Measurements from ENCODE around the gene AP3B1. TPM values are rescaled to one million over a fixed set of nuclear protein-coding genes. Genes with fewer than 3 reads are reported as not detected.

The AP3B1 gene
- total and polyA plus RNA-seq, 4 donors: 24.7 to 46.4 (median 35.9) TPM

DNA sequence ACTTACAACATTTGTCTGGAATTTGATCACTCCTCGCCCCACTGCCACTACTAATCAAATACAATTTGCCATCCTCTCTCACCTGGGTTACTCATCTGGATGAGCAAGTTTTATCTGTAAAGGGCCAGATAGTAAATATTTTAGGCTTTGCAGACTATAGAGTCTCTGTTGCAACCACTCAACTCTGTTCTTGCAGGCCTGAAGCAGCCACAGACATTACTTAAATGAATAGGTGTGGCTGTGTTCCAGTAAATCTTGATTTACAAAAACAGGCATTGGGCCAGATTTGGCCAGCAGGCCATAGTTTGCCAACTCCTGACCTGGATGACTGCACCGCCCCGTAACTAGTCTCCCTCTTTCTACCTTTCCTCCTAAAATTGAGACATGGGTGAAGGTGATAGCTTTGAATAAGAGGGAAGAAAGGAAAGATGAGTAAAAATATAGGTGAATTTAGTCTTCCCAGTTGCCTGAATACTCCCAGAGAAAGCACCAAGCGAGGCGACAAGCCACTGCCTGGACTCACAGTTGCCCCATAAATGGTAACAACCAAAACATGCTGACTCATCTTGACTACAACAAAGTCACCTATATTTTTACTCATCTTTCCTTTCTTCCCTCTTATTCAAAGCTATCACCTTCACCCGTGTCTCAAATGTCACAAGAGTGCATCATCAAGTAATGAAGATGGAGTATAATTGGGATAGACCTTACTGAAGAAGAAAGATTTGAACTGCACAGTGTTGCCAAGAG, 33.4 kb upstream of the AP3B1 start:
- DNase-seq (ENCODE audit: low read depth in 4 of 6, low spot score in 6 of 6): no peak
- Histone ChIP-seq H3K27me3 (ENCODE audit: control insufficient read depth, insufficient read depth, low read length) (no peaks in the 10 kb centered on the region), H3K36me3 (ENCODE audit: control insufficient read depth, insufficient read depth, low read length) (no peaks in the 10 kb centered on the region), H3K9me3 (ENCODE audit: control insufficient read depth, insufficient read depth, low read length) (no peaks in the 10 kb centered on the region), H3K4me3 (ENCODE audit: low read depth, low read length) (no peak overlapping the region), H3K27ac (ENCODE audit: low read depth, low read length) (no peak overlapping the region), H3K4me1 (ENCODE audit: control insufficient read depth, insufficient read depth, low read length) (no peaks in the 10 kb centered on the region)
- no CpG with 5 or more reads among the region's 6 CpGs for WGBS (ENCODE audit: insufficient coverage)

- Histone ChIP-seq H3K4me3 (ENCODE audit: low read depth, low read length) (no peak overlapping the region), H3K27me3 (ENCODE audit: control insufficient read depth, insufficient read depth, low read length) (no peaks in the 10 kb centered on the region), H3K27ac (ENCODE audit: low read depth, low read length) (no peak overlapping the region), H3K4me1 (ENCODE audit: control insufficient read depth, insufficient read depth, low read length) (no peaks in the 10 kb centered on the region), H3K36me3 (ENCODE audit: control insufficient read depth, insufficient read depth, low read length) (no peaks in the 10 kb centered on the region), H3K9me3 (ENCODE audit: control insufficient read depth, insufficient read depth, low read length) (no peaks in the 10 kb centered on the region)
- no peak for DNase-seq (ENCODE audit: low read depth in 4 of 6, low spot score in 6 of 6)
- 93% methylated on average over 3 of the region's 3 CpGs for WGBS (ENCODE audit: insufficient coverage)
Measured at GRCh38 chr5:78326930-78327329, 32.4 kb upstream of the AP3B1 start.

DNA sequence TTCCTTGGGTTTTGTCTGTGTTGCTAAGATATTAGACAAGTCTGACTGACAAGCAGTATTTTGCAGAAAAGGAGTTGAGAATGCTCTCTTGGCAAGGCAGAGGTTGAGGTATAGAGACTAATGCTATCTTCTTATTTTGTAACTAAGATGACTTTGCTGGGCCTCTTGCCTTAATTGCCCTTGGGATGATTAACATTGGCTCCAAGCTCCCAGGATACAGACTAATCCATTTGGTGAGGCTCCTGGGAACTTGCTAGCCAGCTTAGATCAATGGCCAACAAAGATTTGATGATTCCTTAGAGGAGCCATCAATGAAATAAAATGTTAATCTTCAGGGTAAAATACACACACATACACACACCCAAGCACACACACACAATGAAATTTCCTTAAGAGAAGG, 28.7 kb upstream of the AP3B1 start:
- Histone ChIP-seq H3K27ac (ENCODE audit: low read depth, low read length) (no peak overlapping the region), H3K36me3 (ENCODE audit: control insufficient read depth, insufficient read depth, low read length) (no peaks in the 10 kb centered on the region), H3K4me3 (ENCODE audit: low read depth, low read length) (no peak overlapping the region), H3K27me3 (ENCODE audit: control insufficient read depth, insufficient read depth, low read length) (no peaks in the 10 kb centered on the region), H3K4me1 (ENCODE audit: control insufficient read depth, insufficient read depth, low read length) (no peaks in the 10 kb centered on the region), H3K9me3 (ENCODE audit: control insufficient read depth, insufficient read depth, low read length) (no peaks in the 10 kb centered on the region)
- peak in 1 of 6 donors; percentile 11 for DNase-seq (ENCODE audit: low read depth in 4 of 6, low spot score in 6 of 6)

DNA sequence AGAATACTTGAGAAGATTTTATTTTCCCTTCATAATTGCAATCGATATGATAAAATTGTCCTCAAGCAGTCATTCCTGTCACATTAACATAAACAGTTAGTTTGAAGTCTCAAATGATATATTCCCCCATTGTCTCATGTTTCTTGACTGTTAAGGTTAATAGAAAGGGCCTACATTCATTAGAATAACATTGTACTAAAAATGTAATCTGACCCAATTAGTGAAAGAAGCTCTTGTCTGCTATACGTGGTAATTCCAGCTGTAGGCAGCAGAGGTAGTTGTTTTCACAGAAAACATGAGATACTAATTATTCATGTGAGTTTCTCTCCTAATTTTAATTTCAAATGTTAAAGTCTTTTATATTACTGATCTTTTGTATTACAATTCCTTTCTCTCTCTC, 25.9 kb upstream of the AP3B1 start:
- DNase-seq (ENCODE audit: low read depth in 4 of 6, low spot score in 6 of 6): peak in 2 of 6 donors; percentile 41 to 84
- no peaks in the 10 kb centered on the region for H3K27me3 ChIP-seq (ENCODE audit: control insufficient read depth, insufficient read depth, low read length)
- no peaks in the 10 kb centered on the region for H3K9me3 ChIP-seq (ENCODE audit: control insufficient read depth, insufficient read depth, low read length)
- H3K36me3 ChIP-seq (ENCODE audit: control insufficient read depth, insufficient read depth, low read length): no peaks in the 10 kb centered on the region
- no peak overlapping the region for H3K27ac ChIP-seq (ENCODE audit: low read depth, low read length)
- no CpG with 5 or more reads among the region's 2 CpGs for WGBS (ENCODE audit: insufficient coverage)
- H3K4me1 ChIP-seq (ENCODE audit: control insufficient read depth, insufficient read depth, low read length): no peaks in the 10 kb centered on the region
- no peak overlapping the region for H3K4me3 ChIP-seq (ENCODE audit: low read depth, low read length)

GRCh38 chr5:78318337-78318736, 23.8 kb upstream of the AP3B1 start:
- Histone ChIP-seq H3K27ac (ENCODE audit: low read depth, low read length) (no peak overlapping the region), H3K36me3 (ENCODE audit: control insufficient read depth, insufficient read depth, low read length) (no peaks in the 10 kb centered on the region), H3K9me3 (ENCODE audit: control insufficient read depth, insufficient read depth, low read length) (peaks cover 4% of the 10 kb centered on the region), H3K4me3 (ENCODE audit: low read depth, low read length) (no peak overlapping the region), H3K27me3 (ENCODE audit: control insufficient read depth, insufficient read depth, low read length) (no peaks in the 10 kb centered on the region), H3K4me1 (ENCODE audit: control insufficient read depth, insufficient read depth, low read length) (no peaks in the 10 kb centered on the region)
- no peak for DNase-seq (ENCODE audit: low read depth in 4 of 6, low spot score in 6 of 6)
- no CpG with 5 or more reads among the region's 3 CpGs for WGBS (ENCODE audit: insufficient coverage)

- Histone ChIP-seq H3K27ac (ENCODE audit: low read depth, low read length) (no peak overlapping the region), H3K9me3 (ENCODE audit: control insufficient read depth, insufficient read depth, low read length) (peaks cover 4% of the 10 kb centered on the region), H3K36me3 (ENCODE audit: control insufficient read depth, insufficient read depth, low read length) (no peaks in the 10 kb centered on the region), H3K4me3 (ENCODE audit: low read depth, low read length) (no peak overlapping the region), H3K27me3 (ENCODE audit: control insufficient read depth, insufficient read depth, low read length) (no peaks in the 10 kb centered on the region), H3K4me1 (ENCODE audit: control insufficient read depth, insufficient read depth, low read length) (no peaks in the 10 kb centered on the region)
- DNase-seq (ENCODE audit: low read depth in 4 of 6, low spot score in 6 of 6): no peak
- 100% methylated on average over 2 of the region's 5 CpGs for WGBS (ENCODE audit: insufficient coverage)
Measured at GRCh38 chr5:78317515-78317914, 23.0 kb upstream of the AP3B1 start.

GRCh38 chr5:78308703-78309102, 14.2 kb upstream of the AP3B1 start:
- no peak overlapping the region for H3K4me3 ChIP-seq (ENCODE audit: low read depth, low read length)
- DNase-seq (ENCODE audit: low read depth in 4 of 6, low spot score in 6 of 6): no peak
- no peaks in the 10 kb centered on the region for H3K36me3 ChIP-seq (ENCODE audit: control insufficient read depth, insufficient read depth, low read length)
- no peaks in the 10 kb centered on the region for H3K27me3 ChIP-seq (ENCODE audit: control insufficient read depth, insufficient read depth, low read length)
- no peaks in the 10 kb centered on the region for H3K9me3 ChIP-seq (ENCODE audit: control insufficient read depth, insufficient read depth, low read length)
- no peaks in the 10 kb centered on the region for H3K4me1 ChIP-seq (ENCODE audit: control insufficient read depth, insufficient read depth, low read length)
- no peak overlapping the region for H3K27ac ChIP-seq (ENCODE audit: low read depth, low read length)
- no CpG with 5 or more reads among the region's 1 CpG for WGBS (ENCODE audit: insufficient coverage)

DNA sequence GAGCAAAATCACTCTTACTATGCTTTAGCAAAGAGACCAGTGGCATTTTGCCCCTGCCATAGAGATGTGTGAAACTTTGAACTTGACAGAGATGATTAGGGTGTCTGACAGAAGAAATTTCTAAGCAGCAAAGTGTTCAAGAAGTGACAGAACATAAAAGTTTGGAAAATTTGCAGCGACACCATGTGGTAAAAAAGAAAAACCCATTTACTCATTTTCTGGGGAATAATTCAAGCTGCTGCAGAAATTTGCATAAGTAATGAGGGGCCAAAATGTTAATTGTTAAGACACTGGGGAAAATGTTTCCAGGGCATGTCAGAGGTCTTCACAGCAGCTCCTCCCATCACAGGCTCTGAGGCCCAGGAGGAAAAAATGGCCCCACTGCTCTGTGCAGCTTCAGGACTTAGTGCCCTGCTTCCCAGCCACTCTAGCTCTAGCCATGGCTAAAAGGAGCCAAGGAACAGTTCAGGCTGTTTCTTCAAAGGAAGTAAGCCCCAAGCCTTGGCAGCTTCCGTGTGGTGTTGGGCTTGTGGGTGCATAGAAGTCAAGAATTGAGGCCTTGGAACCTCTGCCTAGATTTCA, 6.1 kb upstream of the AP3B1 start:
- Histone ChIP-seq H3K4me1 (ENCODE audit: control insufficient read depth, insufficient read depth, low read length) (peaks cover 4% of the 10 kb centered on the region), H3K36me3 (ENCODE audit: control insufficient read depth, insufficient read depth, low read length) (no peaks in the 10 kb centered on the region), H3K27ac (ENCODE audit: low read depth, low read length) (no peak overlapping the region), H3K27me3 (ENCODE audit: control insufficient read depth, insufficient read depth, low read length) (peaks cover 3% of the 10 kb centered on the region), H3K9me3 (ENCODE audit: control insufficient read depth, insufficient read depth, low read length) (no peaks in the 10 kb centered on the region), H3K4me3 (ENCODE audit: low read depth, low read length) (no peak overlapping the region)
- 45% methylated on average over 1 of the region's 2 CpGs for WGBS (ENCODE audit: insufficient coverage)
- no peak for DNase-seq (ENCODE audit: low read depth in 4 of 6, low spot score in 6 of 6)

DNA sequence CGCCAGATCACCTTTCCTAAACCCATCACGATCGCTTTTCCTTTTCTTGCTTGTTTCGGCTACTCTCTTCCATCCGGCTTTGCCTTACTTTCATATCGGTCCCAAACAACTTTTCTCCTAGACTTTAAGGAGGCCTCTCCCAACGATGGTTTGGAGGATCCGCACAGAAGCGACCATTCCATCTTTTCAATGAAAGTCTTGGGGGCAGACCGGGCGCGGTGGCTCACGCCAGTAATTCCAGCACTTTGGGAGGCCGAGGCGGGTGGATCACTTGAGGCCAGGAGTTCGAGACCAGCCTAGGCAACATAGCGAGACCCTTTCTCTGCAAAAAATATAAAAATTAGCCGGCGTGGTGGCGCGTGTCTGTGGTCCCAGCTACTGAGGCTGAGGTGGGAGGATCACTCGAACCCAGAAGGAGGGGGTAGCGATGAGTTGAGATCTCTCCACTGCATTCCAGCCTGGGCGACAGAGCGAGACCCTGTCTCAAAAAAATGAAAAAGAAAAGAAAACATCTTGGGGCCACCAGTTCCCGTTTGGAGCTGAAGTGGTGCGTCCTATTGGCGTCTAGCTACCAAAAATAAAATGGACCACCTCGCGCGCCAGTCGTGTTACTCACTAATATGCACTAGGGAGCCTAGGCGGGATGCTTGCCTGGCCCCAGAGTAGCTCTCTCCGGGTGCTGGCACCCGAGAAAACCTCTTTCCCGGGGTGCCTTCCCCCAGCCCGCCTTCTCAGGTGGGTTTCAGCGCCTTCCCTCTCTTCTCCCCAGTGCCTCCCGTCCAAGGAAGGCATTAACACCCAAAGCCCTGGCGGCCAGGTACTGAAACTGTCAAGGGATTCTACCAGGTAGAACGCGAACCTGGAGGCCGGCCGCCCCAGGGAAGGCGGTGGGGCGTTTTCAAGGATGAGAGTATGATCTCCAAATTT, 800 bp upstream of the AP3B1 start:
- WGBS (ENCODE audit: insufficient coverage): 1% methylated on average over 44 of the region's 46 CpGs
- H3K4me3 ChIP-seq (ENCODE audit: low read depth, low read length): peak overlapping the region; percentile 97
- DNase-seq (ENCODE audit: low read depth in 4 of 6, low spot score in 6 of 6): peak in 2 of 6 donors; percentile 10 to 13
- peak overlapping the region; percentile 86 for H3K27ac ChIP-seq (ENCODE audit: low read depth, low read length)
- peaks cover 9% of the 10 kb centered on the region for H3K4me1 ChIP-seq (ENCODE audit: control insufficient read depth, insufficient read depth, low read length)
- no peaks in the 10 kb centered on the region for H3K9me3 ChIP-seq (ENCODE audit: control insufficient read depth, insufficient read depth, low read length)
- H3K36me3 ChIP-seq (ENCODE audit: control insufficient read depth, insufficient read depth, low read length): no peaks in the 10 kb centered on the region
- H3K27me3 ChIP-seq (ENCODE audit: control insufficient read depth, insufficient read depth, low read length): peaks cover 5% of the 10 kb centered on the region

Data from spinal cord (tissue), 10 donors.